HG03280 (cell line): ENCODE measurements around the gene CDKN2AIPNL.
A peak's percentile ranks its signal among the peaks of the same experiment; 100 is the strongest.

Experiments
- ATAC-seq: cut with Tn5 transposase; IDR thresholded peaks from one replicate; pipeline ENCODE4 v1.9.1; 2021; ENCODE audit warnings: mild to moderate bottlenecking, moderate library complexity; ENCODE audit not compliant: unreplicated experiment

CDKN2AIPNL gene, protein sequence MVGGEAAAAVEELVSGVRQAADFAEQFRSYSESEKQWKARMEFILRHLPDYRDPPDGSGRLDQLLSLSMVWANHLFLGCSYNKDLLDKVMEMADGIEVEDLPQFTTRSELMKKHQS

DNA sequence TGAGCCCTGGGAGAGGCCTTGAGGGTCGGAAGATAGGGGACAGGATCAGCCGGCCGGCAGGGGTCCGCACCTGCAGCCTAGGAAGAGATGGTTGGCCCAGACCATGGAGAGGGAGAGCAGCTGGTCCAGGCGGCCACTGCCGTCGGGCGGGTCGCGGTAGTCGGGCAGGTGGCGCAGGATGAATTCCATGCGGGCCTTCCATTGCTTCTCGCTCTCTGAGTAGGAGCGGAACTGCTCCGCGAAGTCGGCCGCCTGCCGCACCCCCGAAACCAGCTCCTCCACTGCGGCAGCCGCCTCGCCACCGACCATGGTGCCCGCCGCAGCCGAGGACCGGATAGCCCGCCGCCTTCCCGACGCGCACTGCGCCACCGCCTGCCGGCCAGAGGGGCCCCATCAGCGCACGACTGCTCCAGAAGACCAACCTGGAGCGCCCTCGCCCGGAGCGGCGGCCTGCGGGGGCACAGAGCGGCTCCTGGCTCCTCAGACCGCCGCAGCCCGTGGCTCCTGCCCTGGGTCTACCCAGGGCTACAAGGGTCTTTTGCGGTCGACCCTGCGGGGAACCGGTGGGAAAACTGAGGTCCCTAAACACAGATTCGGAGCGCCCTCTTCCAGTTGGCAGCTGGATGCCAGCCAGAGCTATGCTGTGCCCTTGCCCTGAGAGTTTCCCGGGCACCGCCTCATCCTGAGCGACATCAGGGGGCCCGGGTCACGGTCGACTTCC, at the start of gene CDKN2AIPNL:
Gene CDKN2AIPNL (minus strand): TSS at position 336 of the 721 bp plus-strand sequence. CDS start 27 bp downstream, at position 309.
- ATAC-seq = peak; percentile 95

DNA sequence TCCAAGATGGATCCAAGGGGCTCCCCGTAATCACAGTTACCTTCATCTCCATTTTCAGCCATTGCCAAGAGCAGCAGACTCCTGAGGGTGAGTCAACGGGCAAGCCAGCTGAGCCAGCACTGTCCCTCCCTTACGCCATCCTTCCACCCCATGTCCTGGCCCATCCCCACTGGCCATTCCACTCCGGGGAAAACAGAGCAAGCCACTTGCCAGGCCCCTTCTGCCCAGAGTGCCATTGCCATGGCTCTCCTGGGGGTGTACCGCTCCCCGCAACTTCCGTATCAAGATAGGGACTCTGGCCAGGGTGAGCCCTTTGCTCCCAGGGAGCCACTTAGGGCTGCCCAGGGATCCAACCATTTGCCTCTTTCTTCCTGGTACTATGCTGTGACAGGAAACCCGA, 48.9 kb upstream of the CDKN2AIPNL start:
- ATAC-seq = no peak

- ATAC-seq = no peak
These were observed 47.8 kb upstream of the CDKN2AIPNL start for GRCh38 chr5:134459491-134459890.

GRCh38 chr5:134459010-134459403, 47.3 kb upstream of the CDKN2AIPNL start:
- ATAC-seq = no peak

- ATAC-seq = no peak
These were observed 46.7 kb upstream of the CDKN2AIPNL start for GRCh38 chr5:134458234-134459009.

- ATAC-seq = no peak
These were observed 46.1 kb upstream of the CDKN2AIPNL start for GRCh38 chr5:134457801-134458200.

GRCh38 chr5:134456825-134457224, 45.1 kb upstream of the CDKN2AIPNL start:
- ATAC-seq = no peak

DNA sequence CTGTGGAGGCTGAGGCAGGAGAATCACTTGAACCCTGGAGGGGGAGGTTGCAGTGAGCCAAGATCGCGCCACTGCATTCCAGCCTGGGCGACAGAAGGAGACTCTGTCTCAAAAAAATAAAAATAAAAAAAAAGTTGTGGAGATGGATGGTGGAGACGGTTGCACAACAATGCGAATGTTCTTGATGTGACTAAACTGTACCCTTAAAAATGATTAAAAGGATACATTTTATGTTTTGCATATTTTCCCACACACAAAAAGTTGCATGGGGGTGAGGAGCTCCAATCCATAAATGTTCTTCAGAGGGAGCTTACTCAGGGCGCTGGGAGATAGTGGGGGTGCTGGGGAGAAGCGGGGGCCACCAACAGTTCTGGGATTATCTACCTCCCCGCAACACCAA, 43.8 kb upstream of the CDKN2AIPNL start:
- no peak for ATAC-seq

- ATAC-seq = no peak
These were observed 41.3 kb upstream of the CDKN2AIPNL start for GRCh38 chr5:134453016-134453415.

DNA sequence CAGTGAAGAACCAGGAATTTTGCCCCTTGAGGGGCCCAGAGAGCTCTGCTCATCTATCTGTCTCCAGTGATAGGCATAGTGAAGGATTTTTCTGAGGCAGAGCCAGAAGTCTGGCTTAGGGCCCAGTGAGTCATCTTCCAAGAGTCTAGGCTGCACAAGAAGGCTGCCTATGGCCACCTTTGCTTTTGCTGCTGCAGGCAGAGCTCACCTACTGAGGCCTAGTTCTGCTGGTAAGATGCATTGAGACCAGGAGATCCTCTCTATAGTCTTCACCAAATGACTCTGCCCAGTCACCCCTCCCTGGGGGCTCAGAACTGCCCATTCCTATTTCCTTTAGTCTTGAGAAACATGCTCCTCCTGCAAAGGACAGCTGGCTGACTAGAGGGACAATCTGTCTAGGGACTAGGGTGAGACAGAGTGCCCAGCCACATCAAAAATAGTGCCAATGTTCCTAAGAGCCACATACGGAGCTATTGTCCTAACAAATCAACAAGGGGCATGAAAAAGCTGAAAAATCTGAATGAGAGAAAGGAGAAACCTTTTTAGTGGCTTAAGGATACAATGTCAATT, 40.3 kb upstream of the CDKN2AIPNL start:
- ATAC-seq = no peak

- no peak for ATAC-seq
These were observed 39.7 kb upstream of the CDKN2AIPNL start for GRCh38 chr5:134451225-134451935.

GRCh38 chr5:134450374-134450773, 38.7 kb upstream of the CDKN2AIPNL start:
- no peak for ATAC-seq

GRCh38 chr5:134449167-134449566, 37.5 kb upstream of the CDKN2AIPNL start:
- ATAC-seq = no peak

DNA sequence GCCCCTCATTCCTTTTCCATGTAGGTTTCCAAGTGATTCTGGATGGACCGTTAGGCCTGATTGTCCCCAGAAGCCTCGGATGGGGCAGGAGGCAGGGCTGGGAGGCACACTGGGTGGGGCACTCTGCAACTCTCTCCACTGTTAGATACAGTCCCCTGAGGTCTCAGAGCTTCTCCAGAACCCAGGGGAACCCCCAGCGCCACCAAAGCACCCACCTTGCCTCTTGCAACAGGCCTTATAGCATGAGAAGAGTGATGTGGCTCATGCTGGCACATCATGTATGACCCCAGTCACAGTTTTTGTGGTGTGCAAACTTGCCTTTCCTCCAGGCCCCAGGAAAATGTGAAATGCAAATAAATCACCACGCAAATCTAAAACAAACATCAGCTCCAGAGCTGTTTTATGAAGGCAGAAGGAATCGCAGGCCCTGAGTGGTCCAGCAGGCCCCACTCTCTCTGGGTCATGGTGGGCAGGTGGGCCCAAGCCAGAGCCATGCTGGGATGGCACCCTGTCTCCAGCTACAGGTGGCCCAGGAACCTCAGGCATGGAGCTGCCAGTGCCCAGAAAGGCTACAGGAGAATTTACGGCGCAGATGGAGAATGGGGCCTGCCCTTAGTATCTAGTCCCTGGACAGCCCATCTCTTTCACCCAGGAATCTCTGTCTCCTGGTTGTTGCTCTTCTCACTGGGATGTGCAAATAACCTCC, 36.3 kb upstream of the CDKN2AIPNL start:
- ATAC-seq = no peak

DNA sequence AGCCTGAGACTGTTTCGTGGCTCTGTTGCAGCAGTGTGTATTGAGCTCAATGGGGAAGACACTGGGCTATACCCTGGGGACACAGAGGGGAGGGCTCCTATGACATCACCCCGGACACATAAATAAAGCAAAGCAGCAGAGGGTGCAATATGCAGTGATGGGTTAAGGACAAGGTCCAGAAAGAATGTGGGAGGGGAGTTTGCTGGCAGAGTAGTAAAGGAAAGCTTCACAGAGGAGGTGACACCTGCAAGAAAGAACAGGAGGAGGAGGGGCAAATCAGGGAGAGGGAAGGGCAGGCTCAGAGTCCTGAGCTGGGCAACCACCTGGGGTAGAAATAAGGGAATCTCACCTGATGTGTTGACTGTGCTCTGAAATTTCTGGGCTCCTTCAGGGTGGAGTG, 35.3 kb upstream of the CDKN2AIPNL start:
- ATAC-seq = no peak

GRCh38 chr5:134445856-134446818, 34.5 kb upstream of the CDKN2AIPNL start:
- ATAC-seq = no peak

DNA sequence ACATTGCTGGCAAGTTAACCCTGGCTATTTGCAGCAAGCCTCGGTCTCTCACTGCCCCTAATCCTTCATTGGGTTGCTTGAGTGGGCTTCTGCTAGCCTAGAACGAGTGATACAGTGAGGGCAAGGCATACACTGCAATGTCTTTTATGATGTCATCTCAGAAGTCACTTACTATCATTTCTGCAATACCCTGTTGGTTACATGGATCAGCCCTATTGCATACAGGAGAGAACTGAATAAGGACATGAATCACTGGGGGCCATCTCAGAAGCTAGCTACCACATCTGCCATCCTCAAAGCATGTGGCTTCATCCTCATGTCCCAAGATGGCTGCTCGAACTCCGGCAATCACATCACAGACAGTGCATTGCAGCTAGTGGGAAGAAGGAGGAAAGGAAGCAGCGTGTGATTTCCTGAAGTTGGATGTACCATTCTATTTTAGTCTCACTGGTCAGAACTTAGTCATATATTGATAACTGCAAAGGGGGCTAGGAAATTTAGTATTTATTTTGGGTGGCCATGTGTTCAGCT, 33.3 kb upstream of the CDKN2AIPNL start:
- no peak for ATAC-seq

DNA sequence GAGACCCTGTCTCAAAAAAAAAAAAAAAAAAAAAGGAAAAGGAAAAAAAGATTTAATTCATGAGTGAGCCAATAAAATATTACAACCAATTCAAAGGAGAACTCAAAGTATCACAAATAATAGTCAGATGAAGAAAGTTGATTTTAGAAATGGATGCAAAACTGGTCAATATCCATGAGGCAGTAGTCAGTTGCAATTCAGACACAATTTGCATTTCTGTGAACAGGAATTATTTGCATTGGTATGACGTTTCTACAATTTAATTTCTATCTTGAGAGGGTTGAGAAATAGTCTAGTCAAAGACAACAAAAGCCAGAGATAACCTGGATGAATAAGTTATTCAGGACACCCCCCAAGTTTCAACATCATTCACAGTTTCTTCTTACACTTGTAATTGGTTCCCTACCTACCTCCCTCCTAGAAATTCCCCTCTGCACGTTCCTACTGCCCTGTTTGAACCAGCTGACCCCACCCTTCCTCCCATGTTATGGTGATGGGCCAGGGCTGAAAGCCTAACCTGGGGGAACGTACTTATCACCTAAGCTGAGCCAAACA, 28.6 kb upstream of the CDKN2AIPNL start:
- no peak for ATAC-seq

DNA sequence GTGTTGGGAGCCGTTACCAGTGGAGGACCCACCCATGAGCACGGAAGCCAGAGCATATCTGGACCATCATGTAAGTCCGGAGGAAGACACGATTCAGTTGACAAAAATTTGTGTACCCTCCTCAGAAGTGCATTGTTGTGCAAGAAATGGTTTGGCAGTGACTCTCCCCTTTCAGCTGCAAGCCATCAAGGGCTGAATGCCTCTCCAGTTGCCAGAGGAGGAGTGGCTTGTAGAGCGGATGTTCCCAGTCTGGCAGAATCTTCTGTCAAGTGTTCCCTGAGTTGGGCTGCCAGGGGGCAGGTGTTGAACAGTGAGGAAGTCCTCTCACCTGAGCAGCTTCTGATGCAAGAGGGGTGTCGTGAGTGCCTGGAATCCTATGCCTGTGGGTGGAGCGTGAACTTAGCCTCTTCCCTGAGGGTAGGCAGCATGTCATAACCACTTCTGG, 27.6 kb upstream of the CDKN2AIPNL start:
- no peak for ATAC-seq
